HG03108 (cell line): ENCODE measurements around the gene CRYBB1.

ENCODE experiments used
- ATAC-seq: cut with Tn5 transposase; IDR thresholded peaks from one replicate; pipeline ENCODE4 v1.9.1; 2021; ENCODE audit warnings: moderate library complexity; ENCODE audit not compliant: unreplicated experiment

Gene CRYBB1

DNA sequence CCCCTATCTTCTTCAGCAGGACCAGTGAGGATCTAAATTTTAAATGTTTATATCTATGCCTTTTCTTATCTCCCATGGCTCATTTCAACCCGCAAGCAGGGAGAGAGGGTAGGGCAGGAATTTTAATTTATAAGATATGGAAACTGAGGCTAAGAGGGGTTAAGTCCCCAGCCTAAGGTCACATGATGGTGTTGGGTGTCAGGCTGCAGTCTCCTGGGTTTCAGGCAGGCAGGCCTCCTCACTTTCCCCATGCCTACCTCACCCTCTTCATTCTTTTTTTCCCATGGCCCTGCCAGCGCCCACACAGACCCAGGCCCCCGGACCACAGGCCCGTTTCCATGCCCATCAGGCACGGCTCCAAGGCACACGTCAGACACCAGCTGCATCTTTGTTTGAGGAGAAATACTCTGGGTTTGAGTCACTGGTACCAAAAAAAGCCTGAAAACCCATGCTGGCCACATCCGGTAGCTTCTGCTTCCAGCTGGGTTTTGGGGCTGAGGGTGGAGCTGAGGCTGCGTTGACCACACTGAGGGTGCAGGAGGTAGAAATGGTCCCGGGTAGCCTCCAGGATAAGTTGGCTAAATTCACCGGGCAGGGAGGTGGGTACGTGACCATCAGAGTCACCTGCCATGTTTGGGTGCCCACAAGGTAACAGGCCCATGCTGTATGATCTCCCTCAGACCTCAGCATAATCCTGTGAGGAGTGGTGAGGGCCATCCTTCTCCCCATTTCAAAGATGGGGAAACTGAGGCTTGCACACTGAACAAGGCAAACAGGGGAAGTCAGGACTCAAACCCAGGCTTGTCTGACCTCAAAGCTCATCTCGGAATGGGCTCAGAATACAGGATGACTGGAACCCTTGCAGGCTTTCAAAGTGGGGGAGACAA is 7.5 kb downstream of the CRYBB1 start:
- peak; percentile 64 for ATAC-seq

DNA sequence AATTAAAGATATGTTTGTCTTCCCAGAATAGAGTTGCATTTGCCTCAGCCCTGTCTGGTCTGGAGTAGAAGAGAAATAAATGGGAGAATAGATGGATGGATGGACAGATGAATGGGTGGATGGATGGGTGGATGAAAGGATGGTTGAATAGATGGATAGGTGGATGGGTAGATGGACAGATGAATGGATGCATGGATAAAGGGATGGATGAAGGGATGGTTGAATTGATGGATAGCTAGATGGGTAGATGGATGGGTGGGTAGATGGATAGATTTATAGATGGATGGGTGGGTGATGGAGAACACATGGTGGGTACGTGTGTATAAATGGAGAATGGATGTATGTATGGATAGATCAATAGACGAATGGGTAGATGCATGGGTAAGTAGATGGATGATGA is 8.5 kb downstream of the CRYBB1 start:
- ATAC-seq: no peak

DNA sequence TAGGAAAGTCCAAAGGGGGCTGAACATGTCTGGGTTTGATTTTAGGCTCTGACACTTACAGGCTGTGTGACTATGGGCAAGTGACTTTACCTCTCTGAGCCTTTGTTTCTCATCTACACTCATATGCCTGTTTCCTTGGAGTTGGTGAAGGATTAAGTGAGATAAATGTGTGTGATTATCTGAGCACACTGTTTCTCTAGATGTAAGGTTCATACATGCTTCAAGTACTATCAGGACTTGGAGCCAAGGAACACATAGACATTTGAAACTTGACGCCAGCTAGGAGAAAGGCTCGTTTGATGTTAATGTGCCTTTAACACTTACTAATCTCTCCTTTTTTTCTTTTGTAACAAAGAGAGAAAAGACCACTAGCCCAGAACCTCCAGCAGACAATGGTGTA is 9.7 kb downstream of the CRYBB1 start:
- no peak for ATAC-seq

DNA sequence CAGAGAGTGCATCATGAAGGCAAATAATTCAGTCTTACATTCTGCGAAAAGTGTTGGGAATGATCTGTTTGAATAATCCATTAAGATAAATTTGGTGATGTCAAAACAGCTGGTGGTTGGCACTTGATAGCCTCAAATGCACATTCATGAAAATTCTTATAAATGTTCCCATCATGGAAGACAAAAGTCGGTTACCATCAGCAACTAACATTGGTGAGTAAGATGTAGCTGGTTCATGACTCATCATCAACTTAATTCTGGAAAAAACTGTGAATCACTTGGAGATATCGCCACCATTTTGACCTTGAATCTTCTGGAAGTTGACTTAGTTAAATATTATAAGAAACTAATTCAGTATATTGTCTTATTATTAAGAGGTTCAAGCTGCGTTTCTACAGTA is 11.2 kb downstream of the CRYBB1 start:
- ATAC-seq: no peak

DNA sequence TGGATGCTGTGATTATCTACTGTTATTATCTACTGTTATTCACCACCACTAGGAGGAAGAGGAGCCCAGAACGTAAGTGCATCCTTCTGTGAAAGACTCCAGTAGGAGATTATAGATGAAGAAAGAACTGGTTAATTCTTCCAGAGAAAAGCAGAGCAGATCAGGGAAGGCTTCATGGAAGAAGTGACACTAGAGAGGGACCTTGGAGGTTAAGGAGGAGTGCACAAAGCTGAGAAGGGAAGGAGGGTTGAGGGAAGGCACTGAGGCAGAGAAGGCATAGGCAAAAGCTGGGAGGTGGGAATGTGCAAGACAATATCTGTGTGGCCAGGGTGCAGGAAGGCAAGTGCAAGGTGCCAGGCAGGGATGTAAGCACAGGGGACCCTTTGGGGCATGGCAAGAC is 13.5 kb downstream of the CRYBB1 start:
- ATAC-seq: no peak

DNA sequence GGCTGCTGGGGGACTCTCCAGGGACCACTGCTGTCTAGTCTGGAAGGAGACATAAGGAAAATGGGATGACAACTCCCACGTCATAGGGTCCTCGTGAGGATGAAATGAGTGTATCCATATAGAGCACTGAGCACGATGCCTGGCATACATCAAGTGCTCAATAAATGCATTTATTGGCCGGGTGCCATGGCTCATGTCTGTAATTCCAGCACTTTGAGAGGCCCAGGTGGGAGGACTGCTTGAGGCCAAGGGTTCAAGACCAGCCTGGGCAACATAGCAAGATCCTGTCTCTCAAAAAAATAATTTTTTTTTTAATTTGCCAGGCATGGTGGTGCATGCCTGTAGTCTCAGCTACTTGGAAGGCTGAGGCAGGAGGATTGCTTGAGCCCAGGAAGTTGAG is 15.7 kb downstream of the CRYBB1 start:
- no peak for ATAC-seq

DNA sequence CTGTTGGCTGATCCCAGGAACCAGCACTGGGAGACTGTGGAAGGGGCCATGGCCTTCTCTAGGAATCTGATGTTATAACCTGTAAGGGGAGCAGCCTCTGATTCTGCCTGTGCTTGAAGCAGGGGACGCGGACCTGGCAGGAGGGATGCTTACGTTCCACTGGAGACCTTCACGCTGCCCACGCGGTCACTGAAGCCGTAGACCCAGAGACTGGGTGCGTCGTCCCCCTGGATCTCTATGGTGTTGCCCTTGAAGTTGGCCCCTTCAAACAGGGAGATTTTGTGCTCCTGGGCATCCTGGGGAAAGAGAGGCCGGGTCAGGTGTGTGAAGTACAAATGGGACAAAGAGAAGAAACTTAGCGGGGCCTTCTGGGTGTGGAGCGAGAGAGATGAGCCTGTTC is 16.1 kb downstream of the CRYBB1 start:
- ATAC-seq: no peak

DNA sequence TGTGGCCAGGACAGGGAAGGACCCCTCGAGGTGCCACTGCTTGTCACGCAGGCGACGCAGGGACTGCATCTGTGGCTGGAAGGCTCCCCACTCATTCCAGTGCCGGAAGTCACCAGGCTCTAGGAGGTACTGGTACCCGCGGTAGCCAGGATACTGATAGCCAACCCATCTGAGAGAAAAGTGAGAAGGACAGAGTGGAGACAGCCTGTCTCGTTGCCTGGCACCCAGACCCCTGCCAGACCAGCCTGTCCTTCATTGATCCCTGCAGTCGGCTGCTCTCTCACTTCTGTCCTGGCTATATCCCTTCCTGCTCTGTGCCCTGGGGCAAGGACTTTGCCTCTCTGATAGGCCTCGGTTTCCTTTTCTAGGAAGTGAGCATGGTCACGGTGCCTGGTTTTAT is 18.3 kb downstream of the CRYBB1 start:
- ATAC-seq: no peak

DNA sequence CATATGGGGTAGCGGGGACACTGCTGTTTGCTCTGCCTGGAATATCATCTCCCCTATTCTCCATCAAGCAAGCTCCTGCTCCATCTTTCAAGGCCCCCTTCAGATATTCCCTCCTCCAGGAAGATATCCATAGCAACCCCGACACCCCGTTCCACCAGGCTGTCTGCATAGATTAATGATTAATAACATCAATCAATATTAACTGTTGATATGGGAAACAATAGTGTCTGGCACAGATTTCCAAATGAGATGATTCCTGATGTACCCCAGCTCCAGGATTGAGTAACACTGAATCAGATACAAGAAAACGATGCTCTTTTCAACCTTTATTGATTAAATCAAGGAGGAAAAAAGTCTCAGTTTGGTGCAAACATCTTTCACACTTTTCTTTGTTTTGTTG is 20.3 kb downstream of the CRYBB1 start:
- ATAC-seq: no peak

DNA sequence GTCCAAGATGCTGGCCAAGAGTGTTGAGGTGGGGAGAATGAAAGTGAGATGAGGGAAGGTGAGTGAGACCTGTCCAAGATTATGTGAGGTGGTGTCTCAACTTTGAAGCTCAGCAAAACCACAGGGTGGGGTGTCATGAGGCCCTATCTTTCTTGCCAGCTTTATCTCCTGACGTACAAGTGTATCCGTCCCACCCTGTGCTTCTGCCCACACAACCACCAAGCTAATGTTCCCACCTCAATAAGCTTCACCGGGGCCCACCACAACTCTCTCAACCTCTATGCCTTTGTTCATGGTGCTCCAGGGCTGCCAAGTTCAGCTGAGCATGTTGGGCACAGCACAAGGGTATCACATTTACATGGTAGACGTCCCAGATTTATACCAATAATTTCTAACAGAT is 20.8 kb downstream of the CRYBB1 start:
- ATAC-seq: no peak

DNA sequence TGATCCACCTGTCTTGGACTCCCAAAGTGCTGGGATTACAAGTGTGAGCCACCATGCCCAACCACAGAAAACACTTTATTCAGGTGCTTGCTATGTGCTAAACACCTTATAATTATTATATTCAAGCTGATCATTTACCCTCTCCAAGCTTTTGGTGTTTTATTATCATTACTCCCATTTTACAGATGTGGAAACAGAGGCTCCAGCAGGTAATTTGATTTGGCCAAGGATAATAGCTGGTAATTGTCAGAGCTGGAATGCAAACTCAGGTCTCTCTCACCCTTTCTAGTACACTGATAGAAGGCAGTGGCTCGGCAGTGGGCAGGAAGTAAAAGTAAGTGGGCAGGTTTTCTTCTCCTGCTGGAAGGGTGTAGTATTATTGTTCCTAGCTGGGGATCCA is 24.1 kb downstream of the CRYBB1 start:
- no peak for ATAC-seq

DNA sequence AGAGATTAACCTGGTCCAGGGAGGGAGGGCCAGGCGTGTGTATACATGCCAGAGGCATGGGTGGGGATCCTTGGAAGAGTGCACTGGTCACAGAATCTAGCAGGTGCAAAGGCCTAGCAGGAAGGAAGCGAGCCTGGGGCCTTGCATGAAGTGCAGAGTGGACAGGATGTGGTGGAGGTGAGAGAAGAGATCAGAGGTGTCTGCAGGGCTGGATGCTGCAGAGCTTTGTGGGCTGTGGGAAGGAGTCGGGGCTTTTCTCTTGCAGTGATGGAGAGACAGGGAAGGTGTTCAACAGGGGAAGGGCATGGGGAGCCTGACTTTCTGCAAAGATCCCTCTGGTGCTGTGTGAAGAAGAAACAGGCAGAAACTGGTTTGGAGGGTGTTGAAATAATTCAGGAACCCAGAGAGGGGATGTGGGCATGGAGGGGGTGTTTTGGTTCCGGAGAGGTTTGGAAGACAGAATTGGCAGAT is 25.4 kb downstream of the CRYBB1 start:
- peak; percentile 63 for ATAC-seq

DNA sequence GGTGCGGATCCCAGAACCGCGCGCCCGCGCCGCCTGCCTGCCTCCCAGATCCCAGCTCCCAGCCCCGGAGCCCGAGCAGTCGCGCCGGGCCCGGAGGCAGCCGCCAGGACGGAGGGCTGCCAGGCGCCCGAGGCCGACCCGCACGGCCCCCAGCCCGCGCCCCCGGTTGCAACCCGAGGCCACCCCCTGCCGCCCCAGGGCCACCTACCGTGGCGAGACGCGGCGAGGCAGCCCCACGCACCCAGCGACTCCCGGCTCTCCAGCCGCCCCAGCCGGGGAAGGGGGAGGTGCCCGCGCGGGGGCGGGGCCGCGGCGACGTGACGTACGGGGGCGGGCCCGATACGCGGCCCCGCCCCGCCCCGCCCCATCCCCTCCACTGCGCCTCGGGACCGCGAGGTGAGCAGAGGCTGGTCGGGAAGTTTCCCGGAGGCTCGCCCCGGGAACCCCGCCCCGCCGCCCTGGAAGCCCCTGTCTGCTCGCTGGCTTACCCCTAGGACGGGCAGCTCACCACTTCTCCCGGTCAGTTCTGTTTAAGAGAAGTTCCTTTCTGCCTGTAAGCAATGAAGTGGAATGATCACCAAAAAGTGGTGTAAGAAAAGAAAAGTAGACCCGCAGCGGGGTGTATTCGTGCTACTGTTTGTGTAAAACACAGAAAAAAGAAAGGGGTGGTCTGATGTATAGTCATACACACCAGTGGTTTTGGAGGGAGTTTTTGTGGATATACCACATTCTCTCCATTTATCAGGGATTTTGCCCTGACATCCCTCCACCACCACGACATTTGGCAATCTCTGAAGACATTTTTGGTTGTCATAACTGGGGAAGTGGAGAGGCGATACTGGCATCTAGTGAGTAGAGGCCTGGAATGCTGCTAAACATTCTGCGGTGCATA is 27.7 kb downstream of the CRYBB1 start, which contains the start of gene TPST2:
Gene TPST2 (minus strand): TSS at position 288 of the 892 bp plus-strand sequence. CDS start 48,502 bp downstream, outside the sequence.
- peak; percentile 55 for ATAC-seq

DNA sequence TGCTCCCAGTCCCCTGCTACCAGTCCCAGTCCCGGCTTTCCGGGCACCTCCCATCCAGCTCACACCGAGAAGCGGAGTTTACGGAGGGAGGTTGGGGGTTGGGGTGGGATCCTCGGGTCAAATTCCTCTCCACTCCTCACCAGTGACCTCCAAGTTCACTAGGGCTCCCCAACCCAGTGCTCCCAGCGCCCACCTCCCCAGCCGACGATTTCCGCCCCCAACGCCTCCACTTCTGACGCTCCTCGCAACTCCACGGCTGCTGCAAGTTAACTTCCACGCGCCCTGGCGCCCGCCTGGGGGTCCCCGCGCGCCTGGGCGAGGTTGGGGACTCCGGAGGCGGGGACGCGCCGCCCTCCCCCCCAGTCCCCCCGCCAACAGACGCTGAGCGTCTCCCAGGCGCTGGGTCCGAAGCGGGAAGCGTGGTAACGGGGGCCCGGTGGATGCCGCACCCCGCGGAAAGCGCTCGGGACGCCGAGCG is 28.4 kb downstream of the CRYBB1 start:
- ATAC-seq: no peak

DNA sequence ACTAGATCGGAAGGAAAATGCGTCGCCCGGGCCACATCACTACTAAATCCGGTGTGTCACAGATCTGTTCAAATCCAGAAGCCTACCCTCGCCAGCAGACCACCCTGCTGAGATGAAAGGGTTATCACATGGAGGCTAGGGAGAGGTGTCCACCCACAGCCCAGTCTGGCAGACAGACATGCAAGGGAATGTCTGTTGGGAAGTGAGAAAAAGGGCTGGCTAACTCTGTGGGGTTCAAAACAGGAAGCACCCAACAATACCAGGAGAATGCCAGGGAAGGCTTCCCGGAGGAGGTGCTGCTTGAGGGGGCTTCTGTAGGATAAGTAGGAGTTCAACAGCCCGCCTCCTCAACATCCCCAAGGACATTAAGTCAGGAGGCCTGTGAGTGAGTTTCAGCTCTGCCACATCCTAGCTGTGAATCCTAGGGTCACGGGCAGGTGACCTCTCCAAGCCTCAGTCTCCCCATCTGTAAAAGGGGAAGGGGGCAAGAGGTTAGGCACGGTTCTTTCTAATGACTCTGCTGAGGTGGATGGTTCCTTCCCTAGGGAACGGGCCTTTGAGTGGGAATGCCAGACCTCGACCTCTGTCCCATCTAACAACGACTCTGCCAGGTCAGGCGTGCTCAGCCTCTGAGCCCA is 29.0 kb downstream of the CRYBB1 start:
- no peak for ATAC-seq

DNA sequence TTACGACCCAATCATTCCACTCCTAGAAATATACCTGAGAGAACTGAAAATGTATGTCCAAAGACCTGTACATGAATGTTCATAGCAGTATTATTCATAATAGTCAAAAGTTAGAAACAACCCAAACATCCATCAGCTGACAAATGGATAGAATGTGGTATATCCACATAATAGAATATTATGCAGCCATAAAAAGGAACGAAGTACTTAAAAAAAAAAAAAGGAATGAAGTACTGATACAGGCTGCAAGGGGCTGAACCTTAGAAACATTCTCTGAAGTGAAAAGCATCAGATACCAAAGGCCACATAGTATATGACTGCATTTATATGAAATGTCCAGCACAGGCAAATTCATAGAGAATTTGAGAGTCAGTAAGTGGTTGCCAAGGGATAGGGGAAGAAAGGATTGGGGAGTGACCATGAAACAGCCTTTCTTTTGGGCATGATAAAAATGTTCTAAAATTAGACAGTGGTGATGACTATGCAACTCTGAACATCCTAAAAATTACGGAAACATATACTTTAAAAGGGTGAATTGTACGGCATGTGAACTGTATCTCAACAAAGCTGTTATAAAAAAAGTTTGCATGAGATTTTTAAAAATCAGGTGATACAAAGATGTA is 29.7 kb downstream of the CRYBB1 start:
- ATAC-seq: no peak

DNA sequence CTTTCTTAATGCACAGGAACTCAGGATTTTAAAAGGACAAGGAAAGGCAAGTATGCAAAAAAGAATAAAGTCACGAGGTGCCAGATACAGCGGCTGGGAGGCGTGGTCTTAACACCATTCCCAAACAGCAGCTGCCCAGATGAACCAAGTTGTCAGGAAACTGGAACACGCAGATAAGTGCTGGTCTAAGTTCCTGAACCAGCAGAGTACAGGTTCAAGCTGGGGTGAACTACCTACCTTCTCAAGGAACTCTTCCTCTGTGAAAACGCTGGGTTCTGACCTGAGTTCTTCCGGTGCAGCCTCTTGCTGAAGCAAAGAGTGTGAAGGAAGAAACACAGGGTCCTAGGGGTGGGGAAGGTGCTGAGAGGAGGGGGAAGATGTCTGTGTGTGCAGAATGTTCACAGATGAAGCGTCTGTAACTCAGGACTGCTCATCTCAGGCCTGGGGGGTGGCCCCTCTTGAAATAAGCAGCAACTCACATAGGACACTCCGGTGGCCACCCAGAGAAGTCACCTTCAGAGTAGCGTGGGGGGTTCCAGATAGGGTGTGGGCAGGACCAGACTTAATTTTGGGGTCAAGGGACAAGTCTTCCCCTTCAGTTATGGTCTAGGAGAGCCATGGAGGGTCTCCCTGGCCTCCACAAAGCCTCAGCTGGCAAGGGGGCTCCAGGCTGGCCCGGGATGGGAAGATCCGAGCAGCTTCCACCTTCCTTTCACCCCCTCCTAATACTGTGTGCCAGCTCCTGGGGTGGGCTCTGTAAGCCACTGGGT is 31.1 kb downstream of the CRYBB1 start:
- no peak for ATAC-seq

DNA sequence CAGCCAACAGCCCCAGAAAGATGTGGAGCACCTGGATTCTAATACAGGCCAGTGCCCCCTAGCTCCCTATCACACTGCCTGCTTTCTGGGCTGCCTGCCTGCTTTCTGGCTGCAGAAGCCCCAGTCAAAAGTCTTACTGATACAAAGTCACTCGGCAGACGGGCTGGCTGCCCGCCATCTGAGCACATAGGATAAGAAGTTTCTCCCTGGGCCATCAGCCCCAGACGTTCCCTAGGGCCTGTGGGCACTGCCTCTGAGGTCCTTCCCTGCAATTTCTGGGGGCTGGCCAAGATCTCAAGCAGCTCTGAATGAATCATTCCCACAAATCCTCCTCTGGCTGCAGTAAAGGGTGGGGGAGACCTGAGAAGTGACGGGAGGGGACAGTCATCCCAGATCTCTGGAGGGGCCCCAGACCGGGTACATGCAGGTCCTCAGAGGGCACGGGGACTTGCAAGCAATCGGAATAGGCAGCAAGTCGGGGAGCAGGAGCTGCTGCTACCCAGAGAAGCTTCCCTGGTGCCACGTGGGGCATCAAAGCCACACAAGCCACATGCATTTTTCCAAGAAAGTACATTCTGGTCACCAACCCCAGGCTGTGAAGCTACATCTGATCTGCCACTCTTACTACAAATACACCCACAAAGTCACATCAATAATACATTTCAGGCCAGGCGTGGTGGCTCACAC is 32.6 kb downstream of the CRYBB1 start:
- no peak for ATAC-seq

DNA sequence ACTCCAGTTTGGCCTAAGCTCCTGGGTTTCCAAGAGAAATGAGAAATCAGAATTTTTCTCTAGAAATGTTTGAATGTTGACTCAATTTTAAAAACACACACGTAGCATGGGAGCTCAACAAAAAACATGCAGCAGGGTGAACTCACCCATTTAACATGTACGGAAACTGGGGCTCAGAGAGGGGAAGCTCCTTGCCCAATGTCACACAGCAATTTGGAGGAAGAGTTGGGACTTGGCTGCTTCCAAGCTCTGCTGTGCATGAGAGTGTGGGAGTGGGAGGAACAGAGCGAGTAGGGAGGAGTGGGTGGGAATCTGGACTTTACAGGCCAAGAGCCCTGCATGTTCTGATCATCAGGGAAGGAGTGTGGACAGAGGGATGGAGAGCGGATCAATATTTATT is 33.8 kb downstream of the CRYBB1 start:
- ATAC-seq: no peak
